Hepatocyte (in vitro differentiated cells): ENCODE data around the gene TNFAIP8L3.

Source experiments
- EZH2 ChIP-seq: fragments of 200-600 bp; sonication (generic); IDR thresholded peaks from 2 replicates; pipeline ENCODE4 v1.6.1; 2016; ENCODE audit warnings: antibody characterized with exemption, mild to moderate bottlenecking, borderline replicate concordance
- EZH2phosphoT487 ChIP-seq: fragments of 200-600 bp; sonication (generic); IDR thresholded peaks from one replicate; pipeline ENCODE4 v1.6.1; 2018; ENCODE audit warnings: antibody characterized with exemption, mild to moderate bottlenecking, low read depth, moderate library complexity; ENCODE audit not compliant: unreplicated experiment, severe bottlenecking
- TF ChIP-seq, protein P1 (sequence below): fragments of 200-600 bp; sonication (generic); IDR thresholded peaks from 2 replicates; pipeline ENCODE4 v1.5.1; 2016; ENCODE audit warnings: antibody characterized with exemption, mild to moderate bottlenecking; ENCODE audit not compliant: poor library complexity

GRCh38 chr15:51096976-51097375 is 2.3 kb upstream of the TNFAIP8L3 start:
- TF ChIP-seq, protein P1, sequence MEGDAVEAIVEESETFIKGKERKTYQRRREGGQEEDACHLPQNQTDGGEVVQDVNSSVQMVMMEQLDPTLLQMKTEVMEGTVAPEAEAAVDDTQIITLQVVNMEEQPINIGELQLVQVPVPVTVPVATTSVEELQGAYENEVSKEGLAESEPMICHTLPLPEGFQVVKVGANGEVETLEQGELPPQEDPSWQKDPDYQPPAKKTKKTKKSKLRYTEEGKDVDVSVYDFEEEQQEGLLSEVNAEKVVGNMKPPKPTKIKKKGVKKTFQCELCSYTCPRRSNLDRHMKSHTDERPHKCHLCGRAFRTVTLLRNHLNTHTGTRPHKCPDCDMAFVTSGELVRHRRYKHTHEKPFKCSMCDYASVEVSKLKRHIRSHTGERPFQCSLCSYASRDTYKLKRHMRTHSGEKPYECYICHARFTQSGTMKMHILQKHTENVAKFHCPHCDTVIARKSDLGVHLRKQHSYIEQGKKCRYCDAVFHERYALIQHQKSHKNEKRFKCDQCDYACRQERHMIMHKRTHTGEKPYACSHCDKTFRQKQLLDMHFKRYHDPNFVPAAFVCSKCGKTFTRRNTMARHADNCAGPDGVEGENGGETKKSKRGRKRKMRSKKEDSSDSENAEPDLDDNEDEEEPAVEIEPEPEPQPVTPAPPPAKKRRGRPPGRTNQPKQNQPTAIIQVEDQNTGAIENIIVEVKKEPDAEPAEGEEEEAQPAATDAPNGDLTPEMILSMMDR = no peak
- TF ChIP-seq EZH2 (no peak), EZH2phosphoT487 (no peak)
